CD4-positive, alpha-beta T cell treated with Interleukin-2 at 100 ng/mL for 4 hours (primary cell): ENCODE data around the gene RIPOR2.
"Not testable (repeated sequence)": the region's sequence is repeated elsewhere in the genome, so short reads cannot be mapped to it uniquely, and the experiment has no call there.

Experiments used
- DNase-seq: peaks from one replicate; pipeline ENCODE4 v3.0.0-alpha.2; 2020; ENCODE audit warnings: low spot score

RIPOR2 gene

GRCh38 chr6:24905483-24905882 lies 30.3 kb downstream of the RIPOR2 start:
- no peak for DNase-seq

GRCh38 chr6:24903681-24904080 lies 32.1 kb downstream of the RIPOR2 start:
- no peak for DNase-seq

GRCh38 chr6:24902782-24903181 lies 33.0 kb downstream of the RIPOR2 start:
- no peak for DNase-seq

GRCh38 chr6:24901698-24902328 lies 33.9 kb downstream of the RIPOR2 start:
- no peak for DNase-seq

- DNase-seq, result no peak
These were observed 34.7 kb downstream of the RIPOR2 start for GRCh38 chr6:24900917-24901697.

GRCh38 chr6:24899997-24900325 lies 35.8 kb downstream of the RIPOR2 start:
- DNase-seq, result no peak

GRCh38 chr6:24899136-24899996 lies 36.4 kb downstream of the RIPOR2 start:
- no peak for DNase-seq

GRCh38 chr6:24898676-24899075 lies 37.1 kb downstream of the RIPOR2 start:
- DNase-seq, result no peak

GRCh38 chr6:24897186-24897585 lies 38.6 kb downstream of the RIPOR2 start:
- no peak for DNase-seq

- DNase-seq, result no peak
These were observed 42.4 kb downstream of the RIPOR2 start for GRCh38 chr6:24893342-24893850.

GRCh38 chr6:24891004-24891403 lies 44.8 kb downstream of the RIPOR2 start:
- no peak for DNase-seq

- no peak for DNase-seq
These were observed 45.3 kb downstream of the RIPOR2 start for GRCh38 chr6:24890471-24890870.

- DNase-seq, result no peak
These were observed 46.9 kb downstream of the RIPOR2 start for GRCh38 chr6:24888715-24889370.

- DNase-seq, result no peak
These were observed 48.1 kb downstream of the RIPOR2 start for GRCh38 chr6:24887545-24888140.

- DNase-seq, result no peak
These were observed 52.1 kb downstream of the RIPOR2 start for GRCh38 chr6:24883618-24884017.

GRCh38 chr6:24882835-24883555 lies 52.8 kb downstream of the RIPOR2 start:
- DNase-seq, result no peak

- DNase-seq, result no peak
These were observed 53.5 kb downstream of the RIPOR2 start for GRCh38 chr6:24882295-24882694.

GRCh38 chr6:24881376-24881775 lies 54.4 kb downstream of the RIPOR2 start:
- DNase-seq, result no peak

- DNase-seq, result no peak
These were observed 55.3 kb downstream of the RIPOR2 start for GRCh38 chr6:24880451-24880850.

GRCh38 chr6:24879351-24879750 lies 56.4 kb downstream of the RIPOR2 start:
- DNase-seq, result no peak

GRCh38 chr6:24877747-24878146 lies 58.0 kb downstream of the RIPOR2 start:
- DNase-seq, result not testable (repeated sequence)
